ENCODE data around the gene OPN4.

The OPN4 gene

GRCh38 chr10:86653379-86653778 lies 968 bp upstream of the OPN4 start:
- no peak for DNase-seq (ENCODE audit: low read depth)
- TF ChIP-seq CTCF (conservative IDR thresholded peaks at IDR 0.05; ENCODE audit: low read length) = no peak
- H3K4me3 ChIP-seq (ENCODE audit: low read length) = no peak overlapping the region

GRCh38 chr10:86653987-86654386 lies 360 bp upstream of the OPN4 start:
- TF ChIP-seq CTCF (conservative IDR thresholded peaks at IDR 0.05; ENCODE audit: low read length) = no peak
- no peak for DNase-seq (ENCODE audit: low read depth)
- H3K4me3 ChIP-seq (ENCODE audit: low read length) = no peak overlapping the region

- DNase-seq (ENCODE audit: low read depth) = no peak
- H3K4me3 ChIP-seq (ENCODE audit: low read length) = no peak overlapping the region
- no peak for TF ChIP-seq CTCF (conservative IDR thresholded peaks at IDR 0.05; ENCODE audit: low read length)
These were observed 810 bp downstream of the OPN4 start for GRCh38 chr10:86655173-86655540.

GRCh38 chr10:86655596-86655995 lies 1.2 kb downstream of the OPN4 start:
- no peak for TF ChIP-seq CTCF (conservative IDR thresholded peaks at IDR 0.05; ENCODE audit: low read length)
- DNase-seq (ENCODE audit: low read depth) = no peak
- H3K4me3 ChIP-seq (ENCODE audit: low read length) = no peak overlapping the region

GRCh38 chr10:86657011-86657395 lies 2.7 kb downstream of the OPN4 start:
- DNase-seq (ENCODE audit: low read depth) = no peak

GRCh38 chr10:86657396-86658011 lies 3.2 kb downstream of the OPN4 start:
- no peak for TF ChIP-seq CTCF (conservative IDR thresholded peaks at IDR 0.05; ENCODE audit: low read length)
- no peak overlapping the region for H3K4me3 ChIP-seq (ENCODE audit: low read length)
- DNase-seq (ENCODE audit: low read depth) = no peak

More at GRCh38 chr10:86657011-86657395, 2.7 kb downstream of the OPN4 start:
- TF ChIP-seq CTCF (conservative IDR thresholded peaks at IDR 0.05; ENCODE audit: low read length) = no peak
- no peak overlapping the region for H3K4me3 ChIP-seq (ENCODE audit: low read length)

- DNase-seq (ENCODE audit: low read depth) = no peak
- H3K4me3 ChIP-seq (ENCODE audit: low read length) = no peak overlapping the region
- no peak for TF ChIP-seq CTCF (conservative IDR thresholded peaks at IDR 0.05; ENCODE audit: low read length)
These were observed 4.0 kb downstream of the OPN4 start for GRCh38 chr10:86658261-86658741.

All from AG10803 (cell line).